Mucosa of rectum (tissue), 2 donors: ENCODE results near the gene RASL10A.
A peak's percentile ranks its signal among the peaks of the same experiment; 100 is the strongest.

Experiments
- H3K27ac ChIP-seq, 2 donors: one replicate each; pipeline ENCODE4 v1.7.0; 2013; ENCODE audit warnings: inconsistent platforms in 2 of 2, low read depth in 2 of 2, low read length in 2 of 2
- H3K27me3 ChIP-seq, 2 donors: one replicate each; pipeline ENCODE4 v1.7.0; 2013; ENCODE audit warnings: low read length in 2 of 2; ENCODE audit not compliant: control insufficient read depth in 2 of 2, insufficient read depth in 2 of 2
- H3K36me3 ChIP-seq, 2 donors: one replicate each; pipeline ENCODE4 v1.7.0; 2013; ENCODE audit warnings: low read length in 2 of 2; ENCODE audit not compliant: control insufficient read depth in 2 of 2, insufficient read depth in 2 of 2
- H3K4me1 ChIP-seq, 2 donors: one replicate each; pipeline ENCODE4 v1.7.0; 2013; ENCODE audit warnings: low read length in 2 of 2, mild to moderate bottlenecking in 1 of 2; ENCODE audit not compliant: control insufficient read depth in 2 of 2, insufficient read depth in 2 of 2
- H3K4me3 ChIP-seq, 2 donors: one replicate each; pipeline ENCODE4 v1.7.0; 2013; ENCODE audit warnings: low read length in 2 of 2
- H3K9ac ChIP-seq, 2 donors: one replicate each; pipeline ENCODE4 v1.7.0; 2013; ENCODE audit warnings: low read length in 2 of 2, low read depth in 1 of 2, mild to moderate bottlenecking in 1 of 2
- H3K9me3 ChIP-seq, 2 donors: one replicate each; pipeline ENCODE4 v1.7.0; 2013; ENCODE audit warnings: low read length in 2 of 2; ENCODE audit not compliant: control insufficient read depth in 2 of 2
- donor health status: healthy.
- donor health status: Normal muscosa, but diverticular disease.

The RASL10A gene

GRCh38 chr22:29269731-29270474, 45.6 kb downstream of the RASL10A start:
- Histone ChIP-seq H3K27me3 (no peaks in the 10 kb centered on the region), H3K4me3 (peak overlapping the region; percentile 95 to 96), H3K9me3 (no peaks in the 10 kb centered on the region), H3K4me1 (peaks cover 30 to 39% of the 10 kb centered on the region in 2 donors), H3K9ac (peak overlapping the region; percentile 99), H3K27ac (peak overlapping the region; percentile 32 to 98), H3K36me3 (peaks cover 29 to 43% of the 10 kb centered on the region in 2 donors)

GRCh38 chr22:29269230-29269604, 46.3 kb downstream of the RASL10A start:
- H3K27ac ChIP-seq: peak overlapping the region; percentile 98
- H3K4me3 ChIP-seq: peak overlapping the region; percentile 95 to 96
- peak overlapping the region; percentile 99 for H3K9ac ChIP-seq
- H3K27me3 ChIP-seq: no peaks in the 10 kb centered on the region
- peaks cover 30 to 39% of the 10 kb centered on the region in 2 donors for H3K4me1 ChIP-seq
- no peaks in the 10 kb centered on the region for H3K9me3 ChIP-seq
- peaks cover 23 to 41% of the 10 kb centered on the region in 2 donors for H3K36me3 ChIP-seq

GRCh38 chr22:29268511-29269229, 46.8 kb downstream of the RASL10A start:
- Histone ChIP-seq H3K27ac (peak overlapping the region; percentile 98), H3K4me3 (peak overlapping the region; percentile 95 to 96), H3K9ac (peak overlapping the region; percentile 99), H3K36me3 (peaks cover 18 to 38% of the 10 kb centered on the region in 2 donors), H3K27me3 (no peaks in the 10 kb centered on the region), H3K9me3 (no peaks in the 10 kb centered on the region), H3K4me1 (peaks cover 30 to 39% of the 10 kb centered on the region in 2 donors)

GRCh38 chr22:29267858-29268510, 47.5 kb downstream of the RASL10A start, which contains the start of the genes EWSR1 and RHBDD3:
EWSR1 (plus strand) TSS chr22:29268268; CDS start chr22:29268337, 69 bp downstream.
RHBDD3 (minus strand) TSS chr22:29267981; CDS start chr22:29265626, 2,355 bp downstream.
- H3K9me3 ChIP-seq: no peaks in the 10 kb centered on the region
- no peaks in the 10 kb centered on the region for H3K27me3 ChIP-seq
- peak within 1 kb of the TSS; percentile 99 for H3K9ac ChIP-seq
- H3K4me1 ChIP-seq: peaks cover 30 to 39% of the 10 kb centered on the region in 2 donors
- H3K4me3 ChIP-seq: peak within 1 kb of the TSS; percentile 95 to 96
- H3K36me3 ChIP-seq: peaks cover 11 to 31% of the 10 kb centered on the region in 2 donors
- H3K27ac ChIP-seq: peak within 1 kb of the TSS; percentile 98

- peak overlapping the region; percentile 98 for H3K27ac ChIP-seq
- H3K36me3 ChIP-seq: peaks cover 6 to 26% of the 10 kb centered on the region in 2 donors
- no peaks in the 10 kb centered on the region for H3K9me3 ChIP-seq
- peak overlapping the region; percentile 99 for H3K9ac ChIP-seq
- H3K27me3 ChIP-seq: no peaks in the 10 kb centered on the region
- peaks cover 30 to 36% of the 10 kb centered on the region in 2 donors for H3K4me1 ChIP-seq
- peak overlapping the region; percentile 95 to 96 for H3K4me3 ChIP-seq
Observed at GRCh38 chr22:29267462-29267857, 48.0 kb downstream of the RASL10A start.

- no peaks in the 10 kb centered on the region for H3K27me3 ChIP-seq
- H3K4me1 ChIP-seq: peaks cover 29 to 34% of the 10 kb centered on the region in 2 donors
- H3K9ac ChIP-seq: peak overlapping the region; percentile 99
- peak overlapping the region in 1 of 2 donors; percentile 98 for H3K27ac ChIP-seq
- H3K4me3 ChIP-seq: peak overlapping the region; percentile 95 to 96
- peaks cover under 1 to 19% of the 10 kb centered on the region in 2 donors for H3K36me3 ChIP-seq
- no peaks in the 10 kb centered on the region for H3K9me3 ChIP-seq
Observed at GRCh38 chr22:29266564-29267461, 48.7 kb downstream of the RASL10A start.

GRCh38 chr22:29265929-29266328, 49.6 kb downstream of the RASL10A start:
- Histone ChIP-seq H3K4me3 (no peak overlapping the region), H3K9ac (no peak overlapping the region)

GRCh38 chr22:29265305-29265704, 50.2 kb downstream of the RASL10A start:
- Histone ChIP-seq H3K9me3 (no peaks in the 10 kb centered on the region), H3K36me3 (peaks cover 0 to 10% of the 10 kb centered on the region in 2 donors), H3K4me1 (peaks cover 19 to 25% of the 10 kb centered on the region in 2 donors), H3K9ac (no peak overlapping the region), H3K27me3 (no peaks in the 10 kb centered on the region), H3K4me3 (no peak overlapping the region), H3K27ac (no peak overlapping the region)

More at GRCh38 chr22:29265929-29266328, 49.6 kb downstream of the RASL10A start:
- Histone ChIP-seq H3K36me3 (peaks cover 0 to 10% of the 10 kb centered on the region in 2 donors), H3K27ac (no peak overlapping the region), H3K27me3 (no peaks in the 10 kb centered on the region), H3K9me3 (no peaks in the 10 kb centered on the region), H3K4me1 (peaks cover 25 to 27% of the 10 kb centered on the region in 2 donors)

- Histone ChIP-seq H3K9me3 (no peaks in the 10 kb centered on the region), H3K4me1 (peaks cover 6 to 11% of the 10 kb centered on the region in 2 donors), H3K4me3 (no peak overlapping the region), H3K27ac (no peak overlapping the region), H3K9ac (no peak overlapping the region), H3K27me3 (no peaks in the 10 kb centered on the region), H3K36me3 (peaks cover 0 to 10% of the 10 kb centered on the region in 2 donors)
Observed at GRCh38 chr22:29263791-29264276, 51.7 kb downstream of the RASL10A start.
